Measurements from ENCODE around the gene KSR2.

Gene KSR2

GRCh38 chr12:117538032-117538690, 430.6 kb downstream of the KSR2 start:
- no peak for TF ChIP-seq CTCF (conservative IDR thresholded peaks at IDR 0.05; ENCODE audit: control insufficient read depth, insufficient read depth, low read depth, low read length)
- DNase-seq (ENCODE audit: low read depth) = no peak
- H3K4me3 ChIP-seq (ENCODE audit: control insufficient read depth, low read depth, low read length) = no peak overlapping the region

GRCh38 chr12:117533687-117534086, 435.1 kb downstream of the KSR2 start:
- no peak overlapping the region for H3K4me3 ChIP-seq (ENCODE audit: control insufficient read depth, low read depth, low read length)
- no peak for TF ChIP-seq CTCF (conservative IDR thresholded peaks at IDR 0.05; ENCODE audit: control insufficient read depth, insufficient read depth, low read depth, low read length)
- DNase-seq (ENCODE audit: low read depth) = no peak

GRCh38 chr12:117530796-117531195, 438.0 kb downstream of the KSR2 start:
- no peak for DNase-seq (ENCODE audit: low read depth)

DNA sequence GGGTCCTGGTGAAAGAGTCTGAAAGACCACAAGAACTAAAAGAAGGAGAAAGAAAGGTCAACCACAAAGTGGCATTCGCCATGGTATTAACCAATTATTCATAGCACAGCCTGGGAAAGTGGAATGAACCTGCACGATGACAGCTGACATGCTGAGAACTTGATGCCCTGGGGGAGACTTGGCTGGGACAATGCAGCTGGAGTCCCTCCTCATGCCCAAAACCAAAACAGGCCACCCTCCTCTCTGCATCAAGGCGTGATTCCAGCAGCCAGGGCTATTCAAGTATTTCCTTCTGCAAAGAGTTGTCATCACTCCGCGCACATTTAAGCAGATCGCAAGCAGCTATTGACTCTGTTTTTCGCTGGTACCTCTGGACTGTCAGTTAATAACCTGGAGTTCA, 440.3 kb downstream of the KSR2 start:
- H3K4me3 ChIP-seq (ENCODE audit: control insufficient read depth, low read depth, low read length) = no peak overlapping the region
- no peak for TF ChIP-seq CTCF (conservative IDR thresholded peaks at IDR 0.05; ENCODE audit: control insufficient read depth, insufficient read depth, low read depth, low read length)
- DNase-seq (ENCODE audit: low read depth) = no peak

More at GRCh38 chr12:117530796-117531195, 438.0 kb downstream of the KSR2 start:
- TF ChIP-seq CTCF (conservative IDR thresholded peaks at IDR 0.05; ENCODE audit: control insufficient read depth, insufficient read depth, low read depth, low read length) = no peak
- no peak overlapping the region for H3K4me3 ChIP-seq (ENCODE audit: control insufficient read depth, low read depth, low read length)

GRCh38 chr12:117527479-117527855, 441.3 kb downstream of the KSR2 start:
- DNase-seq (ENCODE audit: low read depth) = no peak
- no peak overlapping the region for H3K4me3 ChIP-seq (ENCODE audit: control insufficient read depth, low read depth, low read length)
- no peak for TF ChIP-seq CTCF (conservative IDR thresholded peaks at IDR 0.05; ENCODE audit: control insufficient read depth, insufficient read depth, low read depth, low read length)

- no peak for TF ChIP-seq CTCF (conservative IDR thresholded peaks at IDR 0.05; ENCODE audit: control insufficient read depth, insufficient read depth, low read depth, low read length)
- H3K4me3 ChIP-seq (ENCODE audit: control insufficient read depth, low read depth, low read length) = no peak overlapping the region
- DNase-seq (ENCODE audit: low read depth) = no peak
These were observed 441.9 kb downstream of the KSR2 start for GRCh38 chr12:117526757-117527478.
